ENCODE measurements around the gene FOXK2.

Gene FOXK2

DNA sequence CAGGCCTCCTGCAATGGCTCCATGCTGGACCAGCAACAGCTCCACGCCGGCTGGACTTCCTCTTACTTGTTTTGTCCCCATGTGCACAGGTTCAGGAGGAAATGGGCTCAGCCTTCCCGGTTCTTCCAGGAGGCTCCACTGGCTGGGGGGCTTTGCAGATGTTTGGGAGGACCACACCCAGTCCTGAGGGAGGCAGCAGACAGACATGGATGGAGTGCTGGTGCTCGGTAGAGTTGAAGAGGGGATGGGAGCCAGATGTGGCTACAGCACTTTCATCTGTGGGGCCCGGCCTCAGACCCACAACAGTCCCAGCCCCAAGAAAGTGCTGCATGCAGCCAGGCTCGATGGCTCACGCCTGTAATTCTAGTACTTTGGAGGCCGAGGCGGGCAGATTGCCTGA is 39.2 kb upstream of the FOXK2 start:
- no peak overlapping the region for H3K27ac ChIP-seq
- no peak for TF ChIP-seq ZFX (IDR thresholded peaks at IDR 0.05; ENCODE audit: borderline replicate concordance)
- TF ChIP-seq, protein P1, sequence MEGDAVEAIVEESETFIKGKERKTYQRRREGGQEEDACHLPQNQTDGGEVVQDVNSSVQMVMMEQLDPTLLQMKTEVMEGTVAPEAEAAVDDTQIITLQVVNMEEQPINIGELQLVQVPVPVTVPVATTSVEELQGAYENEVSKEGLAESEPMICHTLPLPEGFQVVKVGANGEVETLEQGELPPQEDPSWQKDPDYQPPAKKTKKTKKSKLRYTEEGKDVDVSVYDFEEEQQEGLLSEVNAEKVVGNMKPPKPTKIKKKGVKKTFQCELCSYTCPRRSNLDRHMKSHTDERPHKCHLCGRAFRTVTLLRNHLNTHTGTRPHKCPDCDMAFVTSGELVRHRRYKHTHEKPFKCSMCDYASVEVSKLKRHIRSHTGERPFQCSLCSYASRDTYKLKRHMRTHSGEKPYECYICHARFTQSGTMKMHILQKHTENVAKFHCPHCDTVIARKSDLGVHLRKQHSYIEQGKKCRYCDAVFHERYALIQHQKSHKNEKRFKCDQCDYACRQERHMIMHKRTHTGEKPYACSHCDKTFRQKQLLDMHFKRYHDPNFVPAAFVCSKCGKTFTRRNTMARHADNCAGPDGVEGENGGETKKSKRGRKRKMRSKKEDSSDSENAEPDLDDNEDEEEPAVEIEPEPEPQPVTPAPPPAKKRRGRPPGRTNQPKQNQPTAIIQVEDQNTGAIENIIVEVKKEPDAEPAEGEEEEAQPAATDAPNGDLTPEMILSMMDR (IDR thresholded peaks at IDR 0.05), result no peak

DNA sequence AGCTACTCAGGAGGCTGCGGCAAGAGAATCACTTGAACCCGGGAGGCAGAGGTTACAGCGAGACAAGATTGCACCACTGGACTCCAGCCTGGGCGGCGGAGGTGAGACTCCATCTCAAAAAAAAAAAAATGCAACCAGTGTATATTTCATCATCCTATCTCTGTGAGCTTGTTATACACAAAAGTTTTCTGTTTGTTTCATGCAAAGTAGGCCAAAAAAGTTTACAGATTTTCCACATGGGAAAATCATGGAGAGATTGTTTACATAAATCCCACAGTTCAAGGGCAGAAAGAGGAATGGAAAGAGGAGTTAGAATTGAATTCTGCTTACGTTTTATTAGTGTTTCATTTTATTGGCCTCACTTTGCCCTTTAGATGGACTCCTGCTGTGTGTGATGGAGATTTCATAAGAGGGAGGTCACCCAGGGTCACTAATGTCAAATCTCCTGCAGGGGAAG is 36.3 kb upstream of the FOXK2 start:
- no peak for TF ChIP-seq ZFX (IDR thresholded peaks at IDR 0.05; ENCODE audit: borderline replicate concordance)
- TF ChIP-seq, protein P1 (IDR thresholded peaks at IDR 0.05), result no peak
- H3K27ac ChIP-seq, result no peak overlapping the region

DNA sequence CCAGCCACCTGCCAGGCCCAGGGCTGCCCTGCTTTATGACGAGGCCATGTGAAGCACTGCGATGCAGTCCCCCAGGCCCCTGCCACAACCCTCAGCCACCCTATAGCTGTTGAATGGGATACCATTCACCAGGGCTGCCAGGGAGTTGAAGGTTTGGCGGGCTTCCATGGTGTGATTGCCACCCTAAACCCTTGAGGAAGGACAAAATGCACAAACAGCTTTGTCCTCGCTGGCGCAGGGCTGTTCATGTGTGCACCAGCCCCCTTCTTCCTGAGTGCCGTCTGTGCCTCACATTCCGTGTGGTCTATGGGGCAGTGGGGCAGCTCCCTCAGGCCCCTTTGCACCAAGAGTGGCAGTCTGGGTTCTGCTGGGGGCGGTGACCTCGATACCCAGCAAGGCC is 35.7 kb upstream of the FOXK2 start:
- no peak overlapping the region for H3K27ac ChIP-seq
- no peak for TF ChIP-seq ZFX (IDR thresholded peaks at IDR 0.05; ENCODE audit: borderline replicate concordance)
- TF ChIP-seq, protein P1 (IDR thresholded peaks at IDR 0.05), result no peak

DNA sequence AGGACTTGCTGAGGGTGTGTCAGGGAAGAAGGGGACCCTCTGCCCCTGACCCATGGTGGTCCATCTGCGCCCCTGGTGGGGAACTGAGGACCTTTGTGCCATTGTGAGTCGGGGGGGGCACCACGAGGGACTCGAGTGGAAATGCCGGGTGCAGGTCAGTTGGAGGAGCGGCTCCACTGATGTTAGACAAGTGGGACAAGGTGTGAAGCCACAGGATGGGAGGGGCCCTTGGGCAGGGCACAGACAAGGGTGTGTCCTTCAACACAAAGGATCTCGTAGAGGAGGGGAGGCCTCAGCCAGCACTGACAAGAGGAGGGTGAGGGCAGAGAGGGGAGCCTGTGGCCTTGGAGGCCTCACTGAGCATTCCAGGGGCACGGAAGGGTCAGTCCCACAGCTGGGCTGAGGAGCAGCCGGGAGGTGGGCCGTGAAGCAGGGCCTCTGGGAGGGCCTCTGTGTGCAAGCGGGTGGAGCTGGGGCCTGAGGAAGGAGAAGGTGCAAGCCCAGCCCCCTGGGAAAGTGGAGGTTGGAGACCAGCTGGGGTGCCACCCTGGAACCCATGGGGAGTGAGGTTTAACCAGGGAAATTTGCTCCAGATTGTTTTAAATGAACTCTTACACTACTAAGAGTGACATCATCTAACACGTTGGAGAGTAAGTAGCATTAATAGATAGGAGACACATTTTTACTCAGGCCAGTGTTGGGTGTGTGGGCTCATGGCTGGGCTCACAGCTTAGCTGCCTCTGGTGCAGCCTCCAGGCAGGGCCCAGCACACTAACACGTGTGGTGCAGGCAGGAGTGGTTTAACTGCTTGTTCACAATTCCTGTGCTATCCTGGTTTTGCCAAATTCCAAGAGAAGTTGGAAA is 33.1 kb upstream of the FOXK2 start:
- TF ChIP-seq, protein P1 (IDR thresholded peaks at IDR 0.05), result no peak
- no peak for TF ChIP-seq ZFX (IDR thresholded peaks at IDR 0.05; ENCODE audit: borderline replicate concordance)
- no peak overlapping the region for H3K27ac ChIP-seq

DNA sequence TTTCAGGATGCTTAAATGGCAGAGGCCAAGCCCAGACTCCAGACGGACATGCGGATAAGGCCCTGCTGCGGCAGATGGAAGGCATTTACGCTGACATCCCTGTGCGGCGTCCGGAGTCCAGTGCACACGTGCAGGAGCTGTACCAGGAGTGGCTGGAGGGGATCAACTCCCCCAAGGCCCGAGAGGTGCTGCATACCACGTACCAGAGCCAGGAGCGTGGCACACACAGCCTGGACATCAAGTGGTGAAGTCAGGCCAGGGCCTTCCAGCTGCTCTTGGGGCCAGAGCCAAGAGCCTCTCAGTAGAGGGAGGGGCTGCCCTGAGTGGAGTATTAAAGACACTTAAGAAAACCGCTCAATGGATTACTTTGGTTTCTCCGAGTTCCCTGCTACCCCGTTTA is 31.6 kb upstream of the FOXK2 start:
- TF ChIP-seq, protein P1 (IDR thresholded peaks at IDR 0.05), result no peak
- H3K27ac ChIP-seq, result no peak overlapping the region

DNA sequence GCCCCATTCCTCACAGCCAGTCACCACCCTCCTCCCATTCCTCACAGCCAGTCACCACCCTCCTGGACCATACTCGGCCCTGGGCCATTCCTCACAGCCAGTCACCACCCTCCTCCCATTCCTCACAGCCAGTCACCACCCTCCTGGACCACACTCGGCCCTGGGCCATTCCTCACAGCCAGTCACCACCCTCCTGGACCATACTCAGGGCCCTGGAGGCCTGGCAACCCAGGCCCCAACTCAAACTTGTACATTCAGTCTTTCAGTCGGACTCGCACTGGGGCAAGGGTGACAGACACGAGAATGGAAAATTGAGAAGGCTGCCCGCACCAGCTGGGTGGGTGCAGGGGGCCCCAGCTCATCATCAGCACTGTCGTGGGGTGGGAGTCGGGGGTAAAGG is 30.4 kb upstream of the FOXK2 start:
- H3K27ac ChIP-seq, result no peak overlapping the region
- TF ChIP-seq, protein P1 (IDR thresholded peaks at IDR 0.05), result no peak

DNA sequence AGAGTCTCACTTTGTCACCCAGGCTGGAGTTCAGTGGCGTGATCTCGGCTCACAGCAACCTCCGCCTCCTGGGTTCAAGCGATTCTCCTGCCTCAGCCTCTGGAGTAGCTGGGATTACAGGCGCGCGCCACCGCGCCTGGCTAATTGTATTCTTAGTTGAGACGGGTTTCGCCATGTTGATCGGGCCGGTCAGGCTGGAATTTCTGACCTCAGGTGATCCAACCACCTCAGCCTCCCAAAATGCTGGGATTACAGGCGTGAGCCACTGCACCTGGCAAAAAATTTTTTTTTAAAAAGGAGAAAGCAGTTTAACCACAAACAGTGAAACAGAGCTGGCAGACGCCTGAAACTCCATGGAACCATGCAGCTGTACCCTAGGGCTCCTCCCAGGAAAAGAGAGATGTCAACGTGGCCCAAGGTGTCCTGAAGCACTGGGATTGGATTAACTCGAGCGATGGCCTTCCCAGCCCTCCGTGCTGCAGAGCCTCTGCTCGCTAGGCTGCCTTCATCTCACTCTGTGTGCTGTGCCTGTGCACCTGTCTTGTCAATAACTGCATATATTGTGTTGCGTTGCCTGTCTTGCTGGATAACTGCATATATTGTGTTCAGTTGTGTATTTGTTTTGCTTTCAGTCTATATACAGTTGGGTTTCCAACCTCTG is 29.6 kb upstream of the FOXK2 start:
- H3K27ac ChIP-seq, result no peak overlapping the region
- no peak for TF ChIP-seq ZFX (IDR thresholded peaks at IDR 0.05; ENCODE audit: borderline replicate concordance)
- TF ChIP-seq, protein P1 (IDR thresholded peaks at IDR 0.05), result no peak
